Heart left ventricle (tissue), 16 donors: ENCODE measurements around the gene NTN4. TPM values are rescaled to one million over a fixed set of nuclear protein-coding genes. Genes with fewer than 3 reads are reported as not detected.

Source experiments
- ATAC-seq, 4 donors: fragments of 200-7000 bp; cut with Tn5 transposase; one replicate each; pipeline ENCODE4 v1.9.1; 2020 to 2022; ENCODE audit warnings: moderate library complexity in 4 of 4, mild to moderate bottlenecking in 3 of 4, moderate number of reproducible peaks in 1 of 4
- DNase-seq, 5 donors: peaks; one replicate each; pipeline ENCODE4 v3.0.0-alpha.2; 2020
- H3K27ac ChIP-seq, 12 donors: fragments of 200-600 bp; sonication (generic) in 4 of 12; one replicate each; pipeline versions ENCODE4 v1.5.0 to v1.8.0; 2016 to 2022; ENCODE audit warnings: mild to moderate bottlenecking in 2 of 12
- H3K27me3 ChIP-seq, 9 donors: fragments of 200-600 bp; sonication (generic) in 2 of 9; one replicate each; pipeline versions ENCODE4 v1.5.1 to v1.8.0; 2016 to 2022; ENCODE audit warnings: mild to moderate bottlenecking in 3 of 9
- H3K36me3 ChIP-seq, 9 donors: fragments of 200-600 bp; sonication (generic) in 2 of 9; one replicate each; pipeline versions ENCODE4 v1.5.0 to v1.8.0; 2018 to 2022; ENCODE audit warnings: mild to moderate bottlenecking in 2 of 9
- H3K4me1 ChIP-seq, 12 donors: fragments of 200-600 bp; sonication (generic) in 4 of 12; one replicate each; pipeline versions ENCODE4 v1.5.0 to v1.8.0; 2016 to 2022; ENCODE audit warnings: mild to moderate bottlenecking in 3 of 12
- H3K4me3 ChIP-seq, 12 donors: fragments of 200-600 bp; sonication (generic) in 4 of 12; one replicate each; pipeline versions ENCODE4 v1.5.0 to v1.8.0; 2017 to 2022; ENCODE audit warnings: mild to moderate bottlenecking in 9 of 12, moderate library complexity in 4 of 12
- H3K9me3 ChIP-seq, 12 donors: fragments of 200-600 bp; sonication (generic) in 4 of 12; one replicate each; pipeline versions ENCODE4 v1.5.0 to v1.8.0; 2016 to 2022; ENCODE audit warnings: mild to moderate bottlenecking in 1 of 12
- CTCF ChIP-seq, 12 donors: fragments of 200-600 bp; sonication (generic) in 4 of 12; IDR thresholded peaks; one replicate each; pipeline versions ENCODE4 v1.5.0 to v1.8.0; 2018 to 2022; ENCODE audit warnings: antibody characterized with exemption in 12 of 12, mild to moderate bottlenecking in 5 of 12
- POLR2A ChIP-seq, 2 donors: fragments of 450-650 bp; IDR thresholded peaks; one replicate each; pipeline ENCODE4 v1.6.1; 2017; ENCODE audit warnings: antibody characterized with exemption in 2 of 2, mild to moderate bottlenecking in 2 of 2, moderate library complexity in 2 of 2
- WGBS, 4 donors: extraction: QIAGEN DNeasy Blood & Tissue Kit in 2 of 4; methylation state at CpG; one replicate each; pipeline versions ENCODE4 v1.1.5 to v1.1.7; 2013 to 2018; 5-methylcytosine and 5-hydroxymethylcytosine counted together
- intact Hi-C, 10 donors: fragments of 100-400 bp; cut with DNase I; formaldehyde crosslinking; loops; one replicate each; pipeline versions ENCODE4 v1.11.1 to v1.14.2; 2022
- polyA plus RNA-seq, 2 donors: library from polyadenylated mRNA; stranded (reverse); fragments of 200-250 nt; gene quantifications; one replicate each; pipeline ENCODE4 v1.2.3, GENCODE V29; 2013
- total RNA-seq, 9 donors: library from RNA; depleted of rRNA in 2 of 9; stranded (reverse); fragments of >200 nt in 2 of 9; fragmentation: NEBNext Ultra II Directional in 3 of 9; extraction: Animal tissue kit (Norgen Biotek cat#: 25700) in 3 of 9; gene quantifications; one replicate each; pipeline versions ENCODE4 v1.1.0 to v1.2.4, GENCODE V29; 2016 to 2023
- donor health status: ischemic (EF 13 %, LVEDD 7.1; RV severe dilation, severe dysfunction).
- donor health status: healthy with polysubstance abuse.
- donor health status: DM: no; HTN: yes; CAD: no.
- donor health status: DM: no; HTN: no; CAD: no.
- donor health status: ischemic (EF 25% LVEDD 6.9; RV normal size, moderate dysfunction).
- donor health status: ischemic (EF 25% LVEDD 5.7; RV mildly dilated, moderate dysfunction).
- donor health status: healthy.
- donor health status: DM: yes; HTN: yes; CAD: no.
- donor health status: ischemic (EF 35%, LVEDD 5.7; RV mildly dilated, moderate dysfunction).
- donor health status: nonischemic (EF 11% LVEDD 7.7; RV severe dilation, severe dysfunction).
- donor health status: DM: yes; HTN: yes; CAD: no.
- donor health status: PGD.
- donor health status: ischemic (EF 29% LVEDD 5.4; RV normal size, mild dysfunction).
- donor health status: nonischemic (EF 23%, LVEDD 6.1; RV moderate dilation, normal function).

NTN4 gene
- total and polyA plus RNA-seq, 11 donors = 23.9 to 116 (median 68.0) TPM

- WGBS, 4 donors = 65 to 78% (median 72%) methylated on average over 4 of the region's 4 CpGs
- ATAC-seq (peak in 2 of 4 donors; percentile 43 to 64), DNase-seq (peak in 2 of 5 donors; percentile 34 to 44)
- Histone ChIP-seq H3K27ac (peak overlapping the region in 7 of 12 donors; percentile 12 to 55 (median 18)), H3K27me3 (no peaks in the 10 kb centered on the region), H3K4me3 (no peak overlapping the region), H3K9me3 (peaks cover 0 to 17% (median 9%) of the 10 kb centered on the region in 12 donors), H3K36me3 (peaks cover 0 to 26% (median 5%) of the 10 kb centered on the region in 9 donors), H3K4me1 (peaks cover 0 to 47% (median 24%) of the 10 kb centered on the region in 12 donors)
- intact Hi-C loops = no loop called here
- no peak for TF ChIP-seq CTCF (IDR thresholded peaks at IDR 0.05)
- no peak for TF ChIP-seq POLR2A (IDR thresholded peaks at IDR 0.05)
Measured at GRCh38 chr12:95742586-95742985, 48.0 kb downstream of the NTN4 start.

GRCh38 chr12:95741635-95742034 lies 48.9 kb downstream of the NTN4 start:
- intact Hi-C loops = no loop called here
- peak overlapping the region in 2 of 12 donors; percentile 13 to 16 for H3K27ac ChIP-seq

GRCh38 chr12:95740751-95741150 lies 49.8 kb downstream of the NTN4 start:
- peaks cover 0 to 15% (median 8%) of the 10 kb centered on the region in 12 donors for H3K9me3 ChIP-seq
- WGBS, 4 donors = 76 to 91% (median 91%) methylated on average over 1 of the region's 1 CpG
- no peaks in the 10 kb centered on the region for H3K27me3 ChIP-seq
- H3K36me3 ChIP-seq = peaks cover 0 to 21% (median 2%) of the 10 kb centered on the region in 9 donors
- intact Hi-C loops = no loop called here
- ATAC-seq (no peak), DNase-seq (no peak)
- peak overlapping the region; percentile 78 to 95 (median 86) for H3K27ac ChIP-seq
- TF ChIP-seq POLR2A (IDR thresholded peaks at IDR 0.05) = no peak
- no peak for TF ChIP-seq CTCF (IDR thresholded peaks at IDR 0.05)
- no peak overlapping the region for H3K4me3 ChIP-seq
- peaks cover 0 to 63% (median 36%) of the 10 kb centered on the region in 12 donors for H3K4me1 ChIP-seq

More at GRCh38 chr12:95741635-95742034, 48.9 kb downstream of the NTN4 start:
- ATAC-seq (no peak), DNase-seq (no peak)
- H3K4me3 ChIP-seq = no peak overlapping the region
- H3K4me1 ChIP-seq = peaks cover 0 to 56% (median 29%) of the 10 kb centered on the region in 12 donors
- H3K36me3 ChIP-seq = peaks cover 0 to 24% (median 3%) of the 10 kb centered on the region in 9 donors
- no peaks in the 10 kb centered on the region for H3K27me3 ChIP-seq
- WGBS, 4 donors = 70 to 80% (median 74%) methylated on average over 3 of the region's 3 CpGs
- TF ChIP-seq CTCF (IDR thresholded peaks at IDR 0.05) (no peak), POLR2A (IDR thresholded peaks at IDR 0.05) (no peak)
- H3K9me3 ChIP-seq = peaks cover 0 to 17% (median 9%) of the 10 kb centered on the region in 12 donors

- Histone ChIP-seq H3K9me3 (peaks cover 0 to 4% (median under 1%) of the 10 kb centered on the region in 12 donors), H3K36me3 (peaks cover 0 to 21% (median 0%) of the 10 kb centered on the region in 9 donors), H3K27me3 (no peaks in the 10 kb centered on the region), H3K27ac (peak overlapping the region; percentile 78 to 95 (median 86)), H3K4me1 (peaks cover 0 to 64% (median 38%) of the 10 kb centered on the region in 12 donors), H3K4me3 (peak overlapping the region in 4 of 12 donors; percentile 3 to 23 (median 4))
- TF ChIP-seq POLR2A (IDR thresholded peaks at IDR 0.05) (no peak), CTCF (IDR thresholded peaks at IDR 0.05) (no peak)
- intact Hi-C loops = loop anchor here in 5 of 10 donors (5.0 to 10.0 kb wide), 5 partner anchors 37 to 115 kb away; no protein-coding TSS in a partner anchor
- DNase-seq (peak; percentile 61 to 87 (median 70)), ATAC-seq (peak; percentile 84 to 92 (median 88))
- 23 to 31% (median 29%) methylated on average over 13 of the region's 13 CpGs for WGBS, 4 donors
Measured at GRCh38 chr12:95739561-95740313, 50.8 kb downstream of the NTN4 start.
